ENCODE measurements around the gene IDI1.
"Not testable (repeated sequence)": the region's sequence is repeated elsewhere in the genome, so short reads cannot be mapped to it uniquely, and the experiment has no call there.

IDI1 gene

GRCh38 chr10:1085258-1085657, 36.3 kb upstream of the IDI1 start:
- no peaks in the 10 kb centered on the region for H3K27me3 ChIP-seq (ENCODE audit: control insufficient read depth, insufficient read depth, low read length, poor library complexity, severe bottlenecking)
- H3K4me3 ChIP-seq (ENCODE audit: insufficient read depth, low read depth, low read length): no peak overlapping the region
- H3K4me1 ChIP-seq (ENCODE audit: control insufficient read depth, insufficient read depth, low read length): no peaks in the 10 kb centered on the region
- peaks cover 24% of the 10 kb centered on the region for H3K36me3 ChIP-seq (ENCODE audit: control insufficient read depth, insufficient read depth, low read length)
- H3K9me3 ChIP-seq (ENCODE audit: control insufficient read depth, low read length): no peaks in the 10 kb centered on the region
- 93 to 95% methylated on average over 4 of the region's 4 CpGs for WGBS, 2 experiments
- no peak overlapping the region for H3K27ac ChIP-seq (ENCODE audit: insufficient read depth, low read depth, low read length, poor library complexity, severe bottlenecking)

- 93 to 96% methylated on average over 28 of the region's 28 CpGs for WGBS, 2 experiments
- Histone ChIP-seq H3K4me3 (ENCODE audit: insufficient read depth, low read depth, low read length) (no peak overlapping the region), H3K27ac (ENCODE audit: insufficient read depth, low read depth, low read length, poor library complexity, severe bottlenecking) (no peak overlapping the region), H3K27me3 (ENCODE audit: control insufficient read depth, insufficient read depth, low read length, poor library complexity, severe bottlenecking) (no peaks in the 10 kb centered on the region), H3K9me3 (ENCODE audit: control insufficient read depth, low read length) (no peaks in the 10 kb centered on the region), H3K36me3 (ENCODE audit: control insufficient read depth, insufficient read depth, low read length) (peaks cover 27% of the 10 kb centered on the region), H3K4me1 (ENCODE audit: control insufficient read depth, insufficient read depth, low read length) (no peaks in the 10 kb centered on the region)
Measured at GRCh38 chr10:1084011-1084950, 35.4 kb upstream of the IDI1 start.

DNA sequence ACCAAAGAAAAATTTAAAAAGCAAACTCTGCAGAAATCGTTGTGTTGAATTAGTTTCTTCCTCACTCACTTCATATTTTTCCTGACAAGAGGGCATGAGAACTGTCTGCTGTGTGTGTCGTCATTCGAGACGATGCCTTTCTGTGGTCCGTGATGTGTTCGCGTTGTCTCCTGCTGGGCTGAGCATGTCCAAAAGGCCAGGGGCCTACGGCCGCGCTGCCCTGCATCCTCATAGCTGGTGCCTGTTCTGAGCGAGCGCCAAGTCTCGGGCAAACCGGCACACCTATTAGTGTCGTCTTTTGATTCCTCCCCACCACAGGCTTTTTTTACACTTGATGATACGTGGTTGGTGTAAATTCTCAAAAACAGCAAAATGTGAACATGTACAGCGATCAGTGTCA, 34.7 kb upstream of the IDI1 start:
- WGBS, 2 experiments: 92 to 97% methylated on average over 17 of the region's 17 CpGs
- H3K4me3 ChIP-seq (ENCODE audit: insufficient read depth, low read depth, low read length): no peak overlapping the region
- peaks cover 28% of the 10 kb centered on the region for H3K36me3 ChIP-seq (ENCODE audit: control insufficient read depth, insufficient read depth, low read length)

GRCh38 chr10:1078668-1079067, 29.7 kb upstream of the IDI1 start:
- Histone ChIP-seq H3K36me3 (ENCODE audit: control insufficient read depth, insufficient read depth, low read length) (peaks cover 13% of the 10 kb centered on the region), H3K27ac (ENCODE audit: insufficient read depth, low read depth, low read length, poor library complexity, severe bottlenecking) (no peak overlapping the region), H3K4me1 (ENCODE audit: control insufficient read depth, insufficient read depth, low read length) (no peaks in the 10 kb centered on the region), H3K4me3 (ENCODE audit: insufficient read depth, low read depth, low read length) (no peak overlapping the region), H3K27me3 (ENCODE audit: control insufficient read depth, insufficient read depth, low read length, poor library complexity, severe bottlenecking) (no peaks in the 10 kb centered on the region), H3K9me3 (ENCODE audit: control insufficient read depth, low read length) (no peaks in the 10 kb centered on the region)

More for the DNA sequence above, 34.7 kb upstream of the IDI1 start:
- Histone ChIP-seq H3K9me3 (ENCODE audit: control insufficient read depth, low read length) (no peaks in the 10 kb centered on the region), H3K4me1 (ENCODE audit: control insufficient read depth, insufficient read depth, low read length) (no peaks in the 10 kb centered on the region), H3K27ac (ENCODE audit: insufficient read depth, low read depth, low read length, poor library complexity, severe bottlenecking) (no peak overlapping the region), H3K27me3 (ENCODE audit: control insufficient read depth, insufficient read depth, low read length, poor library complexity, severe bottlenecking) (no peaks in the 10 kb centered on the region)

DNA sequence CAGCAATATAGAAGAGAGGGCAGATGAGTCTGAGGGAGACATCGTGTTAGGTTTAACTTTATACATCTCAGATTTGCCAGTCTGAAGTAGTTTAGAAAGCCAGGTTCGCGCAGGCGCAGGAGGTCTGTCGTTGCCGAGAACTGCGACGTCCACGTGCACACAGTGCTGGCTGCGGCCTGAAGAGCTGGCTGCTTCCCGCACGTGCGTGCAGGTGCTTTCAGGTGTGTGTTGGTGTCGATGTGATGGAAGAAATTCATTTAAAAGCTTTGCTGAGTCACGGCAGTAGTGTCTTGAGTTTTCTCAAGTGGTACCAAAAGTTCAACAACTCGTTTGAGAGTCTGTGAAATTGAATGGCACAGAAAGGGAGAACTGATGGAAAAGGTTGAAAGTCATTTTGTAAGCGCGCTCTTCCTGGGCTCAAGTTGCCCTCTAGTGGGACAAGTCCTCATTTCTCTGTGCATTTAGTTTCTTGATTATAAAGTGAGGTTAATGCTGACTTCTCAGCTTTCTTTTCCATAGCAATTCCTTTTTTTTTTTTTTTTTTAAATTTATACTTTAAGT, 25.9 kb upstream of the IDI1 start:
- Histone ChIP-seq H3K9me3 (ENCODE audit: control insufficient read depth, low read length) (no peaks in the 10 kb centered on the region), H3K4me1 (ENCODE audit: control insufficient read depth, insufficient read depth, low read length) (no peaks in the 10 kb centered on the region), H3K36me3 (ENCODE audit: control insufficient read depth, insufficient read depth, low read length) (peaks cover 5% of the 10 kb centered on the region), H3K4me3 (ENCODE audit: insufficient read depth, low read depth, low read length) (no peak overlapping the region), H3K27ac (ENCODE audit: insufficient read depth, low read depth, low read length, poor library complexity, severe bottlenecking) (no peak overlapping the region), H3K27me3 (ENCODE audit: control insufficient read depth, insufficient read depth, low read length, poor library complexity, severe bottlenecking) (no peaks in the 10 kb centered on the region)
- 94 to 95% methylated on average over 18 of the region's 18 CpGs for WGBS, 2 experiments

GRCh38 chr10:1074052-1074747, 25.3 kb upstream of the IDI1 start:
- no peaks in the 10 kb centered on the region for H3K9me3 ChIP-seq (ENCODE audit: control insufficient read depth, low read length)
- no peak overlapping the region for H3K4me3 ChIP-seq (ENCODE audit: insufficient read depth, low read depth, low read length)
- no peaks in the 10 kb centered on the region for H3K4me1 ChIP-seq (ENCODE audit: control insufficient read depth, insufficient read depth, low read length)
- H3K27me3 ChIP-seq (ENCODE audit: control insufficient read depth, insufficient read depth, low read length, poor library complexity, severe bottlenecking): no peaks in the 10 kb centered on the region
- peaks cover 5% of the 10 kb centered on the region for H3K36me3 ChIP-seq (ENCODE audit: control insufficient read depth, insufficient read depth, low read length)
- H3K27ac ChIP-seq (ENCODE audit: insufficient read depth, low read depth, low read length, poor library complexity, severe bottlenecking): no peak overlapping the region
- 95% methylated on average over 24 of the region's 24 CpGs for WGBS, 2 experiments

- H3K36me3 ChIP-seq (ENCODE audit: control insufficient read depth, insufficient read depth, low read length): no peaks in the 10 kb centered on the region
- WGBS, 2 experiments: 88 to 91% methylated on average over 7 of the region's 7 CpGs
- H3K4me3 ChIP-seq (ENCODE audit: insufficient read depth, low read depth, low read length): no peak overlapping the region
- H3K4me1 ChIP-seq (ENCODE audit: control insufficient read depth, insufficient read depth, low read length): no peaks in the 10 kb centered on the region
- no peak overlapping the region for H3K27ac ChIP-seq (ENCODE audit: insufficient read depth, low read depth, low read length, poor library complexity, severe bottlenecking)
- no peaks in the 10 kb centered on the region for H3K9me3 ChIP-seq (ENCODE audit: control insufficient read depth, low read length)
- no peaks in the 10 kb centered on the region for H3K27me3 ChIP-seq (ENCODE audit: control insufficient read depth, insufficient read depth, low read length, poor library complexity, severe bottlenecking)
Measured at GRCh38 chr10:1070919-1071318, 22.0 kb upstream of the IDI1 start.

DNA sequence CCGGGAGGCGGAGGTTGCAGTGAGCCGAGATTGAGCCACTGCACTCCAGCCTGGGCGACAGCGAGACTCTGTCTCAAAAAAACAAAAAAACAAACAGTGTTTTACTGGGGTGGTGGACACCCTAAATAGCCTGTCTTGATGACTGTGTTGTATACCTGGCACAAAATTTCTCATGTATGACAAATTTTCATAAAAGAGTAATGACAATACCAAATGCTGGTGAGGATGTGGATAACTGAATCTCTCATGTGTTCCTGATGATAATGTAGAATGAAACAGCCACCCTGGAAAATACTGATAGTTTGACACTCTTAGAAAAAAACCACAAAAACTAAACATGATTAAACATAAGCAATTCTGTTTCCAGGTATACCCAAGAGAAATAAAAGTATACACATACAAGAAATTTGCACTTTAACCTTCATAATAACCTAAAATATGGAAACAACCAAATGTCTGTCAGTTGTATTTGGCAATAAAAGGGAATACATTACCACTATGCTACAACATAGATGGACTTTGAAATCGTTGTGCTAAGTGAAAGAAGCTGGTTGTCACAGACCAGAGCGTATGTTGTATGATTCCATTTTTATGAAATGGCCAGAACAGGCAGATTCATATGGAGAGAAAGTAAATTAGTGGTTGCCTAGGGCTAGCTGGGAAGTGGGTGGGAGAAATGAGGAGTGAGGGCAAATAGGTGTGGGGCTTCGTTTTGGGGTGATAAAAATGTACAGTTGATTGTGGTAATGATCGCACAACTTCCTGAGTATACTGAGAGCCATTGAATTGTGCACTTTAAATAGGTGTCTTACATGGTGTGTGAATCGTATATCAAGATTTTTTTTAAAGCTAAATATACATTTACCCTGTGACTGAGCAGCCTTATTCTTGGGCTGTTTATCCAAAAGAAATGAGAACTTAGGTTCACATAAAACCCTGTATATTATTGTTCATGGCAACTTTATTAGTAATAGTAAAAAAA, 19.8 kb upstream of the IDI1 start:
- Histone ChIP-seq H3K36me3 (ENCODE audit: control insufficient read depth, insufficient read depth, low read length) (no peaks in the 10 kb centered on the region), H3K27ac (ENCODE audit: insufficient read depth, low read depth, low read length, poor library complexity, severe bottlenecking) (no peak overlapping the region), H3K4me3 (ENCODE audit: insufficient read depth, low read depth, low read length) (no peak overlapping the region), H3K9me3 (ENCODE audit: control insufficient read depth, low read length) (no peaks in the 10 kb centered on the region), H3K4me1 (ENCODE audit: control insufficient read depth, insufficient read depth, low read length) (peaks cover 3% of the 10 kb centered on the region), H3K27me3 (ENCODE audit: control insufficient read depth, insufficient read depth, low read length, poor library complexity, severe bottlenecking) (no peaks in the 10 kb centered on the region)
- 91 to 97% methylated on average over 9 to 10 of the region's 10 CpGs for WGBS, 2 experiments

GRCh38 chr10:1066734-1067133, 17.8 kb upstream of the IDI1 start:
- H3K27ac ChIP-seq (ENCODE audit: insufficient read depth, low read depth, low read length, poor library complexity, severe bottlenecking); H3K4me1 ChIP-seq (ENCODE audit: control insufficient read depth, insufficient read depth, low read length); H3K9me3 ChIP-seq (ENCODE audit: control insufficient read depth, low read length); H3K36me3 ChIP-seq (ENCODE audit: control insufficient read depth, insufficient read depth, low read length); H3K27me3 ChIP-seq (ENCODE audit: control insufficient read depth, insufficient read depth, low read length, poor library complexity, severe bottlenecking); H3K4me3 ChIP-seq (ENCODE audit: insufficient read depth, low read depth, low read length): not testable (repeated sequence)
- 83 to 87% methylated on average over 7 to 8 of the region's 8 CpGs for WGBS, 2 experiments

Data from ectodermal cell (in vitro differentiated cells).